GM20431 (cell line): ENCODE data around the gene CCDC85B.
"Not testable (repeated sequence)": the region's sequence is repeated elsewhere in the genome, so short reads cannot be mapped to it uniquely, and the experiment has no call there.

ENCODE experiments used
- in situ Hi-C: fragments of 300-500 bp; cut with MseI, MboI; formaldehyde crosslinking; loops from one replicate; pipeline ENCODE4 v1.15.0; 2020; ENCODE audit warnings: low sequenced_read_pairs; ENCODE audit not compliant: unreplicated experiment

The CCDC85B gene

GRCh38 chr11:65890324-65891218, at the start of gene CCDC85B:
CCDC85B (plus strand) TSS chr11:65890673; CDS start chr11:65890784, 111 bp downstream.
- in situ Hi-C loops, result no loop called here

DNA sequence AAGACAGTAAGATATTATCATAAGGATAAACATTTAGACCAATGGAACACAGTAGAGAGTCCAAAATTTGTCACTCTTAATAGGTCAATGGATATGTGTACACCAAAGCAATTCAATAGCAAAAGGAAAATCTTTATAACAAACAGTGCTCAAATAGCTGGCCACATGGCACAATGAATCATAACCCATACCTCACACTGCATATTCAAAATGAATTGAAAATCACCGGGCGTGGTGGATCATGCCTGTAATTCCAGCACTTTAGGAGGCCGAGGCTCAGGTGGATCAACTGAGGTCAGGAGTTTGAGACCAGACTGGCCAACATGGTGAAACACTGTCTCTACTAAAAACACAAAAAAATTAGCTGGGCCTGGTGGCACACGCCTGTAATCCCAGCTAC, 48.3 kb upstream of the CCDC85B start:
- in situ Hi-C loops, result no loop called here

DNA sequence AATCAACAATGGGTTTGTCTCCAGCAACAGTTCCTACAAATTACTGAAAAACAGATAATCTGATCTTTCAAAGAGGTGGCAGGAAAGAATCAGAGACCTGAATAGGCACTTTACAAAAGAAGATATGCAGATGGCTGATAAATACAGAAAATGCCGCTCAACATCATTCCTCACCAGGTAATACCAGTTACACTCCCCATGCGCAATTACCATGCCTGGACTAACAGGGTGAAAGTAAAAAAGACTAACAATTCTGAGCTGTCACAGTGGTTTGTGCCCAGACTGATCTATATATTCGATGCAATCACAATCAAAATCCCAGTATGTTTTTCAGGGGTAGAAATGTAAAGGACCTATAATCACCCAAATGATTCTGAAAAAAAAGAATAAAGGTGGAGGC, 46.7 kb upstream of the CCDC85B start:
- in situ Hi-C loops, result no loop called here

GRCh38 chr11:65844231-65844872, 46.1 kb upstream of the CCDC85B start:
- in situ Hi-C loops, result no loop called here

DNA sequence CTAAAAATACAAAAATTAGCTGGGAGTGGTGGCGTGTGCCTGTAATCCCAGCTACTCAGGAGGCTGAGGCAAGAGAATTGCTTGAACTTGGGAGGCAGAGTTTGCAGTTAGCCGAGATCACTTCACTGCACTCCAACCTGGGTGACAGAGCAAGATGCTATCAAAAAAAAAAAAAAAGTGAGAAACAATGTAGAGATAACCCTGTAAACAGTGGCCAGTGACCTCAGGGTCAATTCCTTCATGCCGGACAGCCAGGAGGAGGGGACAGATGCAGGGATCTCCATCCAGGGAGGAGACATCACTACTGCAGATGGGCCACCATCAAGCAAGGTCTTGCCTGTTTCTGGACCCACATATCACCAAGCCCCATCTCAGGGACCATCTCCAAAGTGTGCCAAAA, 42.7 kb upstream of the CCDC85B start:
- in situ Hi-C loops, result no loop called here

DNA sequence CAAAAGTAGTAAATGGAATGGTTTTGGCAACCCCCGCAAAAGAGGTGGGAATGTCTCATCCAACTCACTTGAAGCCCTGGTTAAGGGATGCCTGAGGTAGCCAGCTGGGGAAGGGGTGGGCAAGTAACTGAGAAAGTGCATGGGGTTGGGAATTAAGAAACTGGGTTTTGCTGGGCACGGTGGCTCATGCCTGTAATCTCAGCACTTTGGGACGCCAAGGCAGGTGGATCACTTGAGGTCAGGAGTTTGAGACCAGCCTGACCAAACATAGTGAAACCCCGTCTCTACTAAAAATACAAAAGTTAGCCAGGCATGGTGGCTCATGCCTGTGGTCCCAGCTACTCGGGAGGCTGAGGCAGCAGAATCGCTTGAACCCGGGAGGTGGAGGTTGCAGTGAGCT, 41.8 kb upstream of the CCDC85B start:
- in situ Hi-C loops, result not testable (repeated sequence)

DNA sequence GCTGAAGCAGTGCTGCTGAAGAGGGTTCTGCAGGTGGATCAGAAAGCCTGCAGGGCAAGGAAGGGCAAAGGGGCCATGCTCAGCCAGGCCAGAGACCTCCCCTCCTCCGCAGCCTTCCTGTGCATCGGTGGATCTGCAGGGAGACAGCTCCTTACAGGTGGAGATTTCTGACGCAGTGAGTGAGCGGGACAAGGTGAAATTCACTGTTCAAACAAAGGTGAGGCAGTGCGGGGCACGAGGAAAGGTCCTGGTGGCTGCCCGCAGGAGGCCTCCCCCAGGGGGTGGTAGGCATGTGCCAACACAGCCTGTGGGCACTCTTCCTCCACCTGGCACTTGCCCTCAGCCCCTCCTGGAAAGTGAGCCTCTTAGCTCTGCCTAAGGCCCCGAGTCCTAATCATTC, 41.1 kb upstream of the CCDC85B start:
- in situ Hi-C loops, result no loop called here

- in situ Hi-C loops, result no loop called here
Observed at GRCh38 chr11:65849771-65850216, 40.7 kb upstream of the CCDC85B start.

GRCh38 chr11:65850217-65851082, 40.0 kb upstream of the CCDC85B start:
- in situ Hi-C loops, result no loop called here

DNA sequence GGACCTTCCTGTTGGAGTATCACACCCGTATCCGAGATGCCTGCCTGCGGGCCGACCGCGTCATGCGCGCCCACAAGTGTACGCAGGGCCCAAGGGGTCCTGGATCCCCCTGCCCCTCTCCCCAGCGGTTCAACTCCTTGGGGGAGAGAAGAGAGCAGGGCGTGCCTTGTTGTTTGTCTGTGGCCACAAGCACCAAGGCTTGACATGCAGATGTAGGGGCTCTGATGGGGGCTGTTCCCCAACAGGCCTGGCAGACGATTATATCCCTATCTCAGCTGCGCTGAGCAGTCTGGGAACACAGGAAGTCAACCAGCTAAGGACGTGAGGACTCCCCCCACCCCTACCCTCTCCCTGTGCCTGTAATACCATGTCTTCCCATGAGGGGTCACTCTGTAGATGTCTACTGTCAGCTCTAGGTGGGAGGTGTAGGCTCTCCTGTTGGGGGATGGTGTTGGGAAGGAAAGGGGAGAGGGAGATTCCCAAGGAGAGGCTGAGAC, 39.3 kb upstream of the CCDC85B start:
- in situ Hi-C loops, result no loop called here

DNA sequence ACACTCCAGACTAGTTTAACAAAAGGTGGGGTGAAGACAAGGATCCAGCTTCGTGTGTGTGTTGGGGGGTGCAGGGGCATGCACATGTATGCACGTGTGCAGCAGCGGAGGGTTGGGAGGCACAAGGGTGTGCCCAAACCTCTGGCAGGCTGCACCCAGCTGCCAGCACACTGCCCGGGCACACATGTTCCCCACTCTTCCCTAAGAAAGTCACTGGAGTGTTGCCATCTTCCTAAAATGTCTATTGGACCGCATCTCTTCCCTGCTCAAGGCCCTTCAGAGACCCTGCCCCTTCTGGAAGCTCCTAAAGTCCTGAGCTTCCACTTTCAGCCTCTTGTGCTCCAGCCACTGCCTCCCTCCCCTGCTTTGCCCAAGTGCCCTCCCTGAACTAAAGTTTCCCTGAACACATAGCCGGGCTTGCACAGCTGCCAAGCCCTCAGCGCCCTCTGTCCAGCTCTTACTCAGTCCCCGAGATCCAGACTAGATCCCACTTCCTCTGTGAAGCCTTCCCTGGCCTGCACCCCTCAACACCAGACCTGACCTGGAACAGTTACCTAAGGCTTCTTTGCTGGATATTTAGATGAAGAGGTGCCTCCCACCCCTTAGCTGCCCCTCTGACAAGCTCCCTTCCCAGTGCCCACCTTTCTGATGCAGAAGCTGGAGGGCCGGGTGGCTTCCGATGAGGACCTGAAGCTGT, 38.5 kb upstream of the CCDC85B start:
- in situ Hi-C loops, result no loop called here

DNA sequence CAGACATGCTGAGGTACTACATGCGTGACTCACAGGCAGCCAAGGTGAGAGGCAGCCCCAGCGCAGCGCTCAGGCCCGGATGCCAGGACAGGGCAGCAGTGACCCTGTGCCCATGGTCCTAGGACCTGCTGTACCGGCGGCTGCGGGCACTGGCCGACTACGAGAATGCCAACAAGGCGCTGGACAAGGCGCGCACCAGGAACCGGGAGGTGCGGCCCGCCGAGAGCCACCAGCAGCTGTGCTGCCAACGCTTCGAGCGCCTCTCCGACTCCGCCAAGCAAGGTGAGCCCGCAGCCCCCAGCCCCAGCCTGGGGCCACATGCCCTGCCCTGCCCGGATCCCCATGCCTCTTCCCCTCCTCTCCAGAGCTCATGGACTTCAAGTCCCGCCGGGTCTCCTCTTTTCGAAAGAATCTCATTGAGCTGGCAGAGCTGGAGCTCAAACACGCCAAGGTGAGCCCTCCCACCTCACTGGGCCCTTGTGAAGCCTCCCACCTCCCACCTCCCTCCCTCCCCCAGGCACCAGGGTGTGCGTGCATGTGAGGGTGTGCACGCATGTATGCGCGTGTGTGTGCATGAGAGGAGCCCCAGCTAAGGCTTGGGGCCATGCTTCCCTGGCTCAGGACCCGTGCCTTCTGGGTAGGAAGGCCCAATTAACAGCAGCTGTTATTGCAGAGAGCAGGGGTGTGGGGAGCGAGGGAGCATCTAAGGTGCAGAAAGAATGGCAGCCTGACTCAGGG, 37.8 kb upstream of the CCDC85B start:
- in situ Hi-C loops, result no loop called here

DNA sequence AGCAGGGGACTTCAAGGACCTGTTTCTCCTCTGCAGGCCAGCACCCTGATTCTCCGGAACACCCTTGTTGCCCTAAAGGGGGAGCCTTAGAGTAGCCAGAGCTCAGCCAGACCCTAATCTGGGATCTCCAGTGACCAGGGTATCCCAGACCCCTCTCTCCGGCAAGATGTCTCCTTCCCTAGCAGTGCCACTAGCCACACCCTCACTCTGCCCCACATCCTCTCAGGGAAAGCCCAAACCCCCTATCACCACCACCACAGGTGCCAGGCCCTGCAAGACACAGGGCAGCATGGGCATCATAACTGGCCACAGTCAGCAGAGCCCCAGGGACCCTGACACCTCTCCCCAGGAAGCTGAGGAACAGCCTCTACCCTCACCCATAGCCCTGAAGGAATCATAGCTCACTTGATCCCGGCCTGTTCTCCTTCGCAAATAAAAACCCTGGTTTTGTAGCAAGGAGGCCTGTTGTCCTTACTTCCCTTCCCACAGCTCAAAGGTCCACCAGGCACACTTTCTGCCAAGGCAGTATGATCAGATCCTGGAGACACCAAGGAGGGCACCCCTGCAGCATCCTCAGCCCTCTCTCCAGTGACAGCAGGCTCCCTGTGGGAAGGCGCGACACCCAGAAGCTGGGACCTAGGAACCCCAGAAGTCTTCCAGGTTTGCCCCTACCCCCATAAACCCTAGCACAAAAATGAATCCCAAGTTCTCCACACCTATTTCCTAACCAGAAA, 37.1 kb upstream of the CCDC85B start:
- in situ Hi-C loops, result no loop called here

DNA sequence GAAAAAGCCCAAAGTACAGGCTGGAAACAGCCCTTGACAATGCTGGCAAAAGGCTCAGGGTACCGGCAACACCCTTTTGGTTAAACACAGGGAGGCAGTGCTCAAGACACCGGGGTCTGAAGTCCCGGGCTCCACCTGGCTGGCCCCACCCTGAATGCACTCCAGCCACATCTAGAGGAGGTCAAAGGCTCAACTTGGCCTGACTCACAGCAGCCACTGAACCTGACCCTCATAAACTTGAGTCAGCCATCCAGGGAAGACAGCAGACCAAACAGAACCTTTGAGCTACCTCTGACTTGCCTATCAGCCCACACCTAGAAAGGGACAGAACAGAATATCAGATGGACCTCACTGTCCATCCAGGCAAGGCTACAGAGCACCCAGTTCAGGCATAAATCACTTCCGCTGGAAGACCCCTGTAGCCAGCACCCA, 36.3 kb upstream of the CCDC85B start:
- in situ Hi-C loops, result no loop called here

- in situ Hi-C loops, result no loop called here
Observed at GRCh38 chr11:65854852-65855837, 35.3 kb upstream of the CCDC85B start.

GRCh38 chr11:65855927-65856363, 34.5 kb upstream of the CCDC85B start:
- in situ Hi-C loops, result no loop called here
